Keratinocyte (primary cell): ENCODE results near the gene HCRTR1. TPM values are rescaled to one million over a fixed set of nuclear protein-coding genes. Genes with fewer than 3 reads are reported as not detected.

Source experiments
- DNase-seq: peaks from one replicate; pipeline ENCODE4 v3.0.0-alpha.2; 2011; ENCODE audit warnings: low read depth, missing footprints, low spot score
- FAIRE-seq: peaks from 2 replicates; lab custom pipeline; 2011; peaks lifted over from hg19 to GRCh38; lab: Jason Lieb, UNC
- H2AFZ ChIP-seq: 2 replicates; pipeline ENCODE4 v1.6.0; 2012; ENCODE audit warnings: low read length, control low read depth, inconsistent platforms; ENCODE audit not compliant: control insufficient read depth
- H3K27ac ChIP-seq: 2 replicates; pipeline ENCODE4 v1.5.1; 2011; ENCODE audit warnings: low read length; ENCODE audit not compliant: control insufficient read depth, insufficient read depth
- H3K27me3 ChIP-seq: 3 replicates; pipeline ENCODE4 v1.6.0; 2011; ENCODE audit warnings: low read length; ENCODE audit not compliant: control insufficient read depth, insufficient read depth; ENCODE audit errors: extremely low read depth
- H3K36me3 ChIP-seq, 2 experiments: 2 replicates in 1 of 2; 3 replicates in 1 of 2; pipeline ENCODE4 v1.5.1; 2011; ENCODE audit warnings: low read length in 2 of 2, mild to moderate bottlenecking in 1 of 2; ENCODE audit not compliant: control insufficient read depth in 2 of 2, insufficient read depth in 2 of 2; ENCODE audit errors: extremely low read depth in 1 of 2
- H3K4me1 ChIP-seq: 3 replicates; pipeline ENCODE4 v1.5.1; 2011; ENCODE audit warnings: low read length; ENCODE audit not compliant: control insufficient read depth, insufficient read depth; ENCODE audit errors: extremely low read depth
- H3K4me2 ChIP-seq: 3 replicates; pipeline ENCODE4 v1.6.0; 2011; ENCODE audit warnings: low read depth, low read length; ENCODE audit not compliant: control insufficient read depth, insufficient read depth; ENCODE audit errors: extremely low read depth
- H3K4me3 ChIP-seq, 3 experiments: fragments of 200-600 bp in 1 of 3; sonication (generic) in 1 of 3; 2 replicates in 2 of 3; 3 replicates in 1 of 3; pipeline ENCODE4 v1.5.1; 2011 to 2016; ENCODE audit warnings: low read length in 3 of 3, mild to moderate bottlenecking in 3 of 3, control low read depth in 2 of 3, inconsistent platforms in 1 of 3, low read depth in 1 of 3, mixed read lengths in 1 of 3, mixed run types in 1 of 3, moderate library complexity in 1 of 3; ENCODE audit not compliant: control insufficient read depth in 2 of 3, insufficient read depth in 2 of 3; ENCODE audit errors: extremely low read depth in 1 of 3
- H3K79me2 ChIP-seq: 2 replicates; pipeline ENCODE4 v1.6.0; 2012; ENCODE audit warnings: low read length; ENCODE audit not compliant: control insufficient read depth, insufficient read depth
- H3K9ac ChIP-seq: 3 replicates; pipeline ENCODE4 v1.6.0; 2011; ENCODE audit warnings: low read length; ENCODE audit not compliant: control insufficient read depth, insufficient read depth; ENCODE audit errors: extremely low read depth
- H3K9me1 ChIP-seq: 3 replicates; pipeline ENCODE4 v1.6.0; 2011; ENCODE audit warnings: low read length; ENCODE audit not compliant: control insufficient read depth, insufficient read depth; ENCODE audit errors: extremely low read depth
- H3K9me3 ChIP-seq: 2 replicates; pipeline ENCODE4 v1.5.1; 2012; ENCODE audit warnings: low read depth, low read length; ENCODE audit not compliant: control insufficient read depth
- H4K20me1 ChIP-seq: 3 replicates; pipeline ENCODE4 v1.6.0; 2011; ENCODE audit warnings: low read length; ENCODE audit not compliant: control insufficient read depth, insufficient read depth; ENCODE audit errors: extremely low read depth
- EZH2 ChIP-seq: IDR thresholded peaks from one replicate; pipeline ENCODE4 v1.6.1; 2012; ENCODE audit warnings: inconsistent platforms, mild to moderate bottlenecking, low read length, moderate library complexity
- dilution Hi-C: fragments of 300-500 bp; cut with MboI; formaldehyde crosslinking; loops from one replicate; pipeline ENCODE4 v1.7.0; 2020; ENCODE audit warnings: low sequenced_read_pairs; ENCODE audit not compliant: extremely low pct_ligation_motif_present
- polyA plus RNA-seq, 5 experiments: library from polyadenylated mRNA; depleted of rRNA in 3 of 5; stranded (reverse) in 3 of 5; stranded (forward) in 1 of 5; unstranded in 1 of 5; fragments of >200 nt; gene quantifications; 1 replicate in 1 of 5; 2 replicates in 3 of 5; 3 replicates in 1 of 5; pipeline versions ENCODE4 v1.2.1 to v1.2.3, GENCODE V29; 2011 to 2012; ENCODE audit warnings: missing spikeins in 2 of 5, low read depth in 1 of 5, low replicate concordance in 1 of 5
- TF ChIP-seq, protein P1 (sequence below), 3 experiments: IDR thresholded peaks in 1 of 3; conservative IDR thresholded peaks in 1 of 3; optimal IDR thresholded peaks in 1 of 3; 2 replicates in 2 of 3; 3 replicates in 1 of 3; pipeline versions ENCODE3 to v1.5.1; 2011; ENCODE audit warnings: low read length in 3 of 3, mild to moderate bottlenecking in 3 of 3, moderate library complexity in 2 of 3, control low read depth in 1 of 3, inconsistent platforms in 1 of 3; ENCODE audit not compliant: insufficient read depth in 2 of 3; ENCODE audit errors: extremely low read depth in 1 of 3

The HCRTR1 gene
- polyA plus RNA-seq, 1 donor (not counting 4 experiments of a cell fraction or from before 2014, with no cell fraction given) = not detected

- Histone ChIP-seq H3K4me3 (no peak overlapping the region), H3K4me2 (no peak overlapping the region)
These were observed 28.9 kb downstream of the HCRTR1 start for GRCh38 chr1:31646259-31646960.

DNA sequence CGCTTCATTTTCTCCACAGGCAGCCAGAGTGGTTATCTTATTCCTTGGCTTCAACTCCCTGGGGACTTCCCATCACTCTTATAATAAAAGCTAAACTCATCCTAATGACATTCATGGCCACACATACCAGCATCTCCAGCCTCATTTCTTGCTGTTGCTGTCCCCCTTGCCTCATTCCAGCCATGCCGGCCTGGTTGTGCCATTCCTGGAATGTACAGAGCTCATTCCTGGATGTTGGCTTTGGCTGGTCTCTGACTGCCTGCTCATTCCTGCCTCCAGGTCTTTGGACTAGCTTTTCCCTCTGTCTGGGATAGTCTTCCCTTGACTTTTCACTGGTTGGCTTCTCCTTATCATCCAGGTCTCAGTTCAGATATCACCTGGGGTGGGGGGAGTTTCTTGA is 29.6 kb downstream of the HCRTR1 start:
- DNase-seq (no peak), FAIRE-seq (no peak)
- Histone ChIP-seq H3K9ac (no peak overlapping the region), H3K4me3 (no peak overlapping the region), H2AFZ (no peak overlapping the region), H3K79me2 (peaks cover 24% of the 10 kb centered on the region), H3K36me3 (peaks cover 0 to 16% of the 10 kb centered on the region in 2 experiments), H4K20me1 (no peaks in the 10 kb centered on the region), H3K9me3 (no peaks in the 10 kb centered on the region), H3K4me1 (peaks cover 24% of the 10 kb centered on the region), H3K27ac (no peak overlapping the region), H3K27me3 (no peaks in the 10 kb centered on the region), H3K4me2 (no peak overlapping the region), H3K9me1 (no peaks in the 10 kb centered on the region)
- TF ChIP-seq, protein P1, sequence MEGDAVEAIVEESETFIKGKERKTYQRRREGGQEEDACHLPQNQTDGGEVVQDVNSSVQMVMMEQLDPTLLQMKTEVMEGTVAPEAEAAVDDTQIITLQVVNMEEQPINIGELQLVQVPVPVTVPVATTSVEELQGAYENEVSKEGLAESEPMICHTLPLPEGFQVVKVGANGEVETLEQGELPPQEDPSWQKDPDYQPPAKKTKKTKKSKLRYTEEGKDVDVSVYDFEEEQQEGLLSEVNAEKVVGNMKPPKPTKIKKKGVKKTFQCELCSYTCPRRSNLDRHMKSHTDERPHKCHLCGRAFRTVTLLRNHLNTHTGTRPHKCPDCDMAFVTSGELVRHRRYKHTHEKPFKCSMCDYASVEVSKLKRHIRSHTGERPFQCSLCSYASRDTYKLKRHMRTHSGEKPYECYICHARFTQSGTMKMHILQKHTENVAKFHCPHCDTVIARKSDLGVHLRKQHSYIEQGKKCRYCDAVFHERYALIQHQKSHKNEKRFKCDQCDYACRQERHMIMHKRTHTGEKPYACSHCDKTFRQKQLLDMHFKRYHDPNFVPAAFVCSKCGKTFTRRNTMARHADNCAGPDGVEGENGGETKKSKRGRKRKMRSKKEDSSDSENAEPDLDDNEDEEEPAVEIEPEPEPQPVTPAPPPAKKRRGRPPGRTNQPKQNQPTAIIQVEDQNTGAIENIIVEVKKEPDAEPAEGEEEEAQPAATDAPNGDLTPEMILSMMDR (optimal IDR thresholded peaks at IDR 0.05 in 1 of 3, IDR thresholded peaks at IDR 0.05 in 1 of 3, conservative IDR thresholded peaks at IDR 0.05 in 1 of 3; ENCODE audit: extremely low read depth in 1 of 3, insufficient read depth in 2 of 3, low read length in 3 of 3) = no peak
- no peak for TF ChIP-seq EZH2
- dilution Hi-C loops = no loop called here

More at GRCh38 chr1:31646259-31646960, 28.9 kb downstream of the HCRTR1 start:
- Histone ChIP-seq H3K79me2 (peaks cover 28% of the 10 kb centered on the region), H3K27ac (no peak overlapping the region), H3K36me3 (peaks cover 0 to 16% of the 10 kb centered on the region in 2 experiments), H3K9ac (no peak overlapping the region), H3K4me1 (peaks cover 26% of the 10 kb centered on the region), H3K9me3 (no peaks in the 10 kb centered on the region), H2AFZ (no peak overlapping the region), H3K27me3 (no peaks in the 10 kb centered on the region), H4K20me1 (no peaks in the 10 kb centered on the region), H3K9me1 (no peaks in the 10 kb centered on the region)
- dilution Hi-C loops = no loop called here
- no peak for TF ChIP-seq EZH2
- TF ChIP-seq, protein P1 (optimal IDR thresholded peaks at IDR 0.05 in 1 of 3, IDR thresholded peaks at IDR 0.05 in 1 of 3, conservative IDR thresholded peaks at IDR 0.05 in 1 of 3; ENCODE audit: extremely low read depth in 1 of 3, insufficient read depth in 2 of 3, low read length in 3 of 3) = no peak
- no peak for FAIRE-seq
- no peak for DNase-seq
